HG02798 (cell line): ENCODE results near the gene WSB1.
A peak's percentile ranks its signal among the peaks of the same experiment; 100 is the strongest.
"Not testable (repeated sequence)": the region's sequence is repeated elsewhere in the genome, so short reads cannot be mapped to it uniquely, and the experiment has no call there.

ENCODE experiments used
- ATAC-seq: cut with Tn5 transposase; IDR thresholded peaks from one replicate; pipeline ENCODE4 v1.9.1; 2021; ENCODE audit warnings: mild to moderate bottlenecking; ENCODE audit not compliant: unreplicated experiment, poor library complexity

The WSB1 gene

DNA sequence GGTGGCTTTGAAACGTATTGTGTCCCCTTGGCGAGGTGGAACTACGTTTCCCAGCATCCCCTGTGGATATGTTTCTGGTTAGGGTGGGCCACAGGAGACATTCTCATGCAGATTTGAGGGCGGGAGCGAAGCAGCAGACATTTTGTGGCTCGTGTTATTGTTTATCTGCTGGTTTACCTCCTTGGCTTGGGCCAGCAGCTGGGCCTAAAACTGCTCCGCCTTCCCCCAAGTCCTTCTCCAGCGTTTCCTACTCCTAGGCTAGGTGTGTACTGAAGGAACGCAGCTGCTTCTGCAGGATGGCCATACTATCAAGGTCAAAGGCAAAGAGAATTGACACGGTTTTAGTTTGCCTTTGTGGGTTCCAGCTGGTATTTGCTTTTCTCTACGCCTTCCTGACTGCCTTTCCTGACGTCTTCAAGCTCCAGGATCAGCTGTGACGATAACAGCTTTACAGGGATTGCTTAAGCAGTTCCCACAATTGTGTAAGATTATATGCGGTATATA is 17.2 kb upstream of the WSB1 start:
- no peak for ATAC-seq

DNA sequence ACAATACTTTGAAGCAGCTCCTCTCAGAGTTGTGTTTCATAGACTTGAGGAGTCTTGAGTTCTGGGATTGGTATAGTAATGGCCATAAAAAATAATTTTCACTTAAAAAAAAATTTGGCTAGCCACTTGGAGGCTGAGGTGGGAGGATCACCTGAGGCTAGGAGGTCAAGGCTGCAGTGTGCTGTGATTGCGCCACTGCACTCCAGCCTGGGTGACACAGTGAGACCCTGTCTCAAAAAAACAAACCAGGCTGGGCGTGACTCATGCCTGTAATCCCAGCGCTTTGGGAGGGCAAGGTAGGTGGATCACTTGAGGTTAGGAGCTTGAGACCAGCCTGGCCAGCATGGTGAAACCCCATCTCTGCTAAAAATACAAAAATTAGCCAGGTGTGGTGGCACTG is 14.8 kb upstream of the WSB1 start:
- ATAC-seq: not testable (repeated sequence)

DNA sequence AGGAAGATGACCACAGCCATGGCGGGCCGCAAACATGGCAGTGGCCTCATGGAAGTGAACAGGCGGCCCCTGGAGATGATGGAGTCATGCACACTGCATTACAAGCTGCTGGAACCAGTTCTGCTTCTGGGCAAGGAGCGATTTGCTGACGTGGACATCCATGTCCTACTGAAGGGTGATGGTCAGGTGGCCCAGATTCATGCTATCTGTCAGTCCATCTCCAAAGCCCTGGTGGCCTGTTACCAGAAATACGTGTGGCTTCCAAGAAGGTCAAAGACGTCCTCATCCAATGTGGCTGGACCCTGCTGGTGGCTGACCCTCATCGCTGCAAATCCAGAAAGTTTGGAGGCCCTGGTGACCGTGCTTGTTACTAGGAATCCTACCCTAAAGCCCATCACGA is 13.4 kb upstream of the WSB1 start:
- no peak for ATAC-seq

DNA sequence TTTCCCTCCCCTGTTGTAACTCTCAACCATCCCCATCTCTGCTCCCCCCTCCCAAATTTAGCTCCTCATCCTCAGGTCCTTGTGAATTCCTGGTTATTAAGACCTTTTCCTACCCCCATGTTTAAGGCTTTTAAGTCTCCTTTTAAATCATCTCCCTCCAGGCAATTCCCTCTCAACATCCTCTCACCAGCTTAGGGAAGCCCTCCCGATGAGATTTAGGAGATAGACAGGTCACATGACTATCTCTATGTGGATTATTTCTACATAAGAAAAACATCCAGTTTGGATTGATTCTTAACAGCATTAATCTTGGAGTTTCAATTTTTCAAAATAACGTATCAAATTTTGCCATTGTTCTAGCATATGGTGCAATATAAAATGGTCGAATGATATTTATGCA is 12.5 kb upstream of the WSB1 start:
- no peak for ATAC-seq

DNA sequence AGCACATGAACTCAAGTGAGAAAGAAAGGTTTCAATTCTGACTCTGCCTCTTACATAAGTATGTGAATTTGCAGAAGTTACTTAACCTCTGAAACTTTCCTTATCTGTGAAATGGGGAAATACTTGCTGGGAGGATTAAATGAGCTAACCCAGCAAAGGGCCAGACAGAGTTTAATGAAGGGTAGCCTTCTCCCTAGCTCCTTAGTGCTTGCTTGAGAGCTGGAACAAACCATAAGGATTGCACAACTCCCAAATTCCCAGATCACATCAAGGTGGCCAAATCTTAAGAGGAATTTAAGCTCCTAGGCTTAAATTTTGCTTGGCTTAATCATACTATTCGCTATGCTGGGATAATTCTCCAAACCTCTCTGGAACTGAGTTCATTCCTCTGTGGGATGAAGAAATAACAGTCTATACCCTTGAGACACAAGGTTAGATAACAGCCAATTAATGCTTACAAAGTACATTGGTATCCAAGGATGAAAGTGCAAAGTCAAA is 11.8 kb upstream of the WSB1 start:
- peak; percentile 63 for ATAC-seq

DNA sequence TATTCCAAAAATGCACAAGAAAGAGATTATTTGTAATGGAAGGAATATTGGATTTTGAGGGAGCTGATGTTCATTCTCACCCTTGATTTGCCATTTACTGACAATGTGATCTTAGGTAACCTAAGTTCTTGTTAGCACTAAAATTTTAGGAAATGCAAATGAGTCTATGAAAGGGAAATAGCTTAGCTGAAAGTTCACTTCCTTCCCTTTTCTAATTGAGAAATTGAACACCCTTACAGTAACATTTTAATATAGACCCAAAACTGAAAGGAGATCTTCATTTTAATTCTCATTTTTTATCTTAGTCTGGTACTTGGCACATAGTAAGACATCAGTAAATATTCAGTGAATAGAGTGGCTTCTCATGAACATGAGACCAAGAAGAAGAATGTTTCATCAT is 10.9 kb upstream of the WSB1 start:
- no peak for ATAC-seq

DNA sequence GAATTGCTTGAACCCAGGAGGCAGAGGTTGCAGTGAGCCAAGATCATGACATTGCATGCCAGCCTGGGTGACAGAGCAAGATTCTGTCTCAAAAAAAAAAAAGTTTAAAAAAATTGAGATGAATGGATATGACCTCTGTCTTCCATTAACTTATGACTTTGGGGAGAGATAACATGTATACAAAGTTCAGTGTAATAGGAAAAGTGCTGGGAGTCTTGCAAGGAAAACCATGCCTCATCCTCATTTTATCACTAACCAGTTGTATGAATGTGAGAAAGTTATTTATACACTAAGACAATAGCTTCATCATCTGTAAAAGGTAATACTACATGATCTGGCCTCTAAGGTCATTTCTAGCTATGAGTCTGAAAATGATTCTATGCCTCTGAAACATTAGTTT is 10.2 kb upstream of the WSB1 start:
- ATAC-seq: no peak

DNA sequence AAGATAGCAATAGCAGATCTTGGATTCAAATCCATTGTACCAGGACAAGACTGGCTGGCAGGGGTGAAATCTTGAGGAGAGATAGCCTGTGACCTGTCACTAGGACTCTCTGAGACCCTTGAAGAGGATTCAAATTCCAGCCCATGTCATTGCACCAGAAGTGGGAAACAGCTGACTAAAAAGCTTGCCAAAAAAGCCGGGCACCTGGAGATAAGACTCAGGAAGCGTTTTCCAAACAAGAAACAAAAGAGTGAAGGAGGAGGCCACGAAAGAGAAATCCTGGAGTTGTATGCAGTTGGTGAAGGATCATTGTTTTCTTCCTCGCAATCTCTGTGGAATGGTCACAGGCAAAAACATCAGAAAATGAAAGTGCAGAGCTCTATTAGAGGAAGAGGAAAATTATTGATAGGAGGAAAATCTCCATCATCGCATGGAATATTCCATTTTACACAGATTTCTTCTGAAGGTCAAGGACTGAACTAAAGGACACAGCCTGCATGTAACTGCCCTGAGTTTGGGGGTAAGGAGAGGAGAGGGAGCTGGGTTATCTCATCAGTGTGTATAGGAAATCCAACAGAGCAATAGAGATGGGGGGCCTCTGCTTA is 9.0 kb upstream of the WSB1 start:
- ATAC-seq: no peak

DNA sequence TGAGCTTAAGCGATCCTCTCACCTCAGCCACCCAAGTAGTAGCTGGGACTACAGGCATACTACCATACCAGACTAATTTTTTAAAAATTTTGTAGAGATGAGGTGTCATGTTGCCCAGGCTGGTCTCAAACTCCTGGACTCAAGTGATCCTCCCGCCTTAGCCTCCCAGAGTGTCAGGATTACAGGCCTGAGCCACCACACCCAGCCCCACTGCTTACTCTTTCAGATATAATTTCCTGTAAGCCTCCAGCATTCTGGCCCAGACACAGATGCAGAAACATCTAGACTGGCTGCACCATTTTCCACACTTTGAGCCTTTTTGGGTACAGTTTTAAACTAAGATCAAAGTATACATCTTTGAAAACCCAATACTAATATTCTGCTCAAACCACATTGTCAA is 8.4 kb upstream of the WSB1 start:
- ATAC-seq: no peak

DNA sequence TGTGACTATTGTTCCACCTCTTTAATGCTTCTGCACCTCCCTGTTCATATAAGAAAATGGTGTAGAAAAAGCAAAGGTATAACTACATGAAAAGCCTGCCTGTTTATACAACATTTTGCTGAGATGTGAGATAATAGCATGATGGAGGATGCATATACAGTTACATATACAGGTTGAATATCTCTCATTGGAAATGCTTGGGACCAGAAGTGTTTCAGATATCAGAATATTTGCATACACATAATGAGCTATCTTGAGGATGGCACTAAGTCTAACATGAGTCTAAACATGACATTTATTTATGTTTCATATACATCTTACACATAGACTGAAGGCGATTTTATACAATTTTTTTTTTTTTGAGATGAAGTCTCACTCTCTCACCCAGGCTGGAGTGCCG is 5.7 kb upstream of the WSB1 start:
- ATAC-seq: no peak

DNA sequence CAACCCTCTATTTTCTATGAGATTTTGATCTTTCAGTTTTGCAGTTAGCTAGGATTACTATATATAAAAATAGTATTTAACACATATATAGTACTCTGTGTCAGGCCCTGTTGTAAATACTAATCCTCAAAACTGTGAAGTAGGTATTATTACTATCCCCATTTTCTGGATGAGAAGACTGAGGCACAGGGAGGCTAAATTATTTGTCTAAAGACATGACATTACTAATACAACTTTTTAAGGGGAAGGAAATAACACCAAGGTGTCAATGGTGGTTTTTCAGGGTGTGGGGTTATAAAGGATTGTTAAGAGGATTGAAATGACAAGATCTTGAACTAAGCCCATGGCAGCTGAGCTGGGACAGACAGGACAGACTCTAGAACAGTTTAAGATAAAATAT is 4.1 kb upstream of the WSB1 start:
- no peak for ATAC-seq

DNA sequence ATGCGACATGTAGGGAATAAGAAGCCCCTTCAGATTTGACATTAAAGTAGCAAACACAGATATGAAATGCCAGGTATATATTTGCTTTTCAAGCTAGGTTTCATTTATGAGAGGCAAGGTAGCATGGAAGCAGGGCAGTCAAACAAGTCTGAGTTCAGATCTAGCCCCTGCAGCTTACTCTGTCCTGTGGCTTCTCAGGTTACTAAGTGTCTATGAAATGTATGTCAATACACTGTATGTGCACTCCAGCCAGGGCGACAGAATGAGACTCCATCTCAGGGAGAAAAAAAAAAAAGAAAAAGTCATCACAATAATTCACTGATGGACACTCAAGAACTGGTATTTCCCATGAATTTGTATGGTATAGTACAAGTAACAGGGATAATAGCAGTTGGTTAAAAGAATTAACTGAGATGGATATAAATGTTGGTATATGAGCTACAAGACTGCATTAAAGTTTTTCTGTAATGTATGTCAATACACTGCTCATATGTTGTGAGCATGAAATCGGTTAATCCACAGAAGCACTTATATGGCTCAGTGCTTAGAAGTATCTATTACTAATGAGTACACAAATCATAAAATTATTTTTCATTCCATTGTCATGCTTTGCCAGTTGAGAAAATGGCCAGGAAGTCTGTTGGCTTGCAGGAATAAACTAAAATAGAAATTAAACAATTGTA is 2.9 kb upstream of the WSB1 start:
- ATAC-seq: no peak

DNA sequence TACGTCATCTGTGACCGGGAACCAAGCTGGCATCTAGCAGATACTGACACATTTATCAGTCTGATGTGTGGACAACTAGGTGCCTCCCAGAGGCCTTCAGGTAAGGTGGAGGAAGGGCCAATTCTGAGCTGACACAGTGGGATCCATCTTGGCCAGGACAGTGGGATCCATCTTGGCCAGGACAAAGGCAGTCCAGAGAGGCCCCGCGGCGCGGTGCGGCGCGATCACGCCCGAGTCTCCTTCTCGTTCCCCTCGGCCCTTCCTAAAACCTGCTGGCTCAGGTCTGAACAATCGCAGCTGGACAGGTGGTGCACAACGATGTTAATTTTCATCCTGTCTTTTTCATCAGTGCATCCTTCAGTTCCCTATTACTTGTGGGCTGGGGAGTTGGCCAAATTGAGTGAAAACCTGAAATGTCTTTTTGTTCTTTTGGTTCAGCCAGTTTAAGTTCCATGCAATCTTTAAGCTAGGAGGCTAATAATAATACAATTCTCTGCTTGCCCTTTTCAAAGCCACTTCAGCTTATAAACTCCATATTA is 486 bp upstream of the WSB1 start:
- ATAC-seq: no peak

DNA sequence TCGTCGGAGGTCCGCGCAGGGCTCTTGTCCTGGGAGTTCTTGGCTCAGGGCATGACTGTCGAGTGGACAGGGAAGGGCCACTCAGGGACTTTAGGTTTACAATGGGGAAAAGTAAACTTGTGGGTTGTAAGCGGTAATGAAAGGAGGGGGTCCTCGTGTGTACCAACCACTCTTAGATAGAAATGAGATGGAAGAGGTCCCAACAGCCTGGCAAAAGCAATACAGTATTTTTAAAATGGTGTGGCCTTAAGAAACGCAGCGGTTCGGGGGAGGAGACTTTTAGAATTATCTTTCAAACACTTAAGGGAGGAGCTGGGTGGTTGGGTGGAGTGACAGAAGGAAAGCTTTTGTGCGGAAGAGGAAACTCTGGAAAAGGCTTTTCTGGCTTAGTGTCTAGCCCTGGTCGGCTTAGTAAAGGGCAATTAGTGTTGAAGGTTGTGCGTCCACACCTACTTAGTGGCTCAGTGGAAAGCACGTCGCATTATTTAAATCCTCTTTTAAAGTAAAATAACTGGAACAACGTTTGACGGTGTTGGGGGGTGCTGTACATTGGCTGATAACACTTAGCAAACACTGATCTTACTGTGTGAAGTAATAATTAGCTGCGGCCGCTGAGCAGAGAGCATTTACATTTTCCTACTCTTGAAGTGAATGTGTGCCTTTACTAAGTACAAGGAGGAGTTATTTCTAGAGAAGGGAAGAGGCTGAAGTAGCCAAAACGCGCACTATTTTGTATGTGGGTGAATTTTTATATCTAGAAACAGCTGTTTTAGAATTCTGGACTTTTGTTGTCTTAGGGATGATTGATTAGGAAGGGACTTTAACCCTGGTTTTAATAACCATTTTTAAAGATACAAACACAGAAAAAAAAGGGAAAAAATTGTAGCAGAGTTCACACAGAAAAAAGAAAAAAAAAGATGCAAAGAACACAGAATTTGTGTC is 1.0 kb downstream of the WSB1 start:
- peak; percentile 45 for ATAC-seq

DNA sequence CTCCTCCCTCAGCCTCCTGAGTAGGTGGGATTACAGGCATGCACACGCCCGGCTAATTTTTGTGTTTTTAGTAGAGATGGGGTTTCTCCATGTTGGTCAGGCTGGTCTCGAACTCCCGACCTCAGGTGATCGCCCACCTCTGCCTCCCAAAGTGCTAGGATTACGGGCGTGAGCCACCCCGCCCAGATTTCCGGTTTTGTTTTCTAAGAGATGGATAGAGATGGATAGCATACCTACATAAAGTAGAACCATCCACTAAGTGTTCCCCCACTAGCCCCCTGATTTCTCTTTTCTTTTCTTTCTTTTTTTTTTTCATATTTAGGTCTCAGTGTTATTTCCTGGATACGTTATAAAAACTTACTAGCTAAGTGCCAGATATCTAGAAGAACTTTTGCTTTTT is 2.0 kb downstream of the WSB1 start:
- no peak for ATAC-seq

DNA sequence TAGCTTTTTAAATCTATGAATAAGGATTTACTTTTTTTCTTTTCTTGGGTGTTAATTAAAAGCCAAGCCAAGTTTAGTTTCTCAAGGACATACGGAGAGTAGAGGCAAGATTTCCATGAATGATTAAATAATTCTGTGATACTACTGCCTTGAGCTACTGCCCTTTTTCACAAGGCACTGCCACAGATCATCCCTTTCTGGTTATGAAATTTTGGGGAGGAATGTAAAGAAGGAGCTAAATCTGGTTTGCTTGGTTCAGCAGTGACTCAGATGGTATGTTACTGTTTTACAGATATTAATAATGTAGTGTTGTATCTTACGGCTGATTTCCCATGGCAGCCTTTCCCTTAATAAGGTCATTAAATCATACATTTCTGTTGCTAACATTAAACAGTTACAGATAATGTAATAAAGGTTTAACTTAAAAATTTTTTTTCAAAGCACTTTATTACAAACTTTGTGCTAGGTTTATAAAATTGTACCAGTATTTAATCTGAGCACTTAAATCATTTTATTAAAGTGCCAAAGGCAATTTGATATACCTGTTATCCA is 2.6 kb downstream of the WSB1 start:
- ATAC-seq: no peak

DNA sequence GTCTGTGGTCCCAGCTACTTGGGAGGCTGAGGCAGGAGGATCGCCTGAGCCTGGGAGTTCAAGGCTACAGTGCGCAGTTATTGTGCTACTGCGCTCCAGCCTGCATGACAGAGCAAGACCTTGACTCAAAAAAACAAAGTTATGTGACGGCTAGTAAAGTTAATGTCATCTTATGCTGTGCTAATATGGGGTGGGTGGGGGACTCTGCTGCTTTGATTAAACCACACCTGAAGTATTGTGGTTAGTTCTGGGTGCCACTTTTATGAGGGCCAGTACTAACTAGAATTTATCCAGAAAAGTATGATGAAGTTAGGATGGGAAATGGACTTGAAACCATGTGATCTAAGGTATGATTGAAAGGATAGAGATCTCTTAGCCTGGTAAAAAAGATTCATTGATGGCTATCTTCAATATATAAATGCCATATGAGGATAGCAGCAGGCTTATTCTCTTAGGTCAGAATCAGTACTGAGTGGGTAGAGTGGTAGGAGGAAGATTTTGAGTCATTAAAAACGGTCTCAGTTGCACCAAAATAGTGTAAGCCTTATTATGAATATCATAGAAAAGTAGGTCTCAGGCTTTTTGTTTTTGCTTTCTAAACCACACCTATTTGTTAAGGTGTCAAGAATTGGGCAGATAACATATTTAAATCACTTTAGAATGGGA is 5.6 kb downstream of the WSB1 start:
- ATAC-seq: no peak

DNA sequence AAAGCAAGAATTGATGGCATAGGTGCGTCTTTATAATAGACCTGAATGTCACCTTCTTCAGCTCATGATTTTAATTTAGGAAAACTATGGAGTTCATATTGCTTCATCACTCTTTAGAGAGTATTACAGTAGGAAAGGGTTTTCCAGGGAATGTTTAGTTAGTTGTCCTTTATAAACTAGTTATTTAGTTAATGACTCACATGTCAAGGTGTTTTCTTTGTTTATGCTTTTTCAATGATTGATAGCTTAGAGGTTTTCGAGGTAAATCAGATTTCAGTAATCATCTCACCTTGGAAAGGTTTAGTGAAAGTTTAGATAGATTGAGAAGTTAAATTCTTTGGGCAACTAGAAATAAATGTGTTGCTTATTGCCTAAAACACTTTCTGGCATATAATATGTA is 9.8 kb downstream of the WSB1 start:
- no peak for ATAC-seq

DNA sequence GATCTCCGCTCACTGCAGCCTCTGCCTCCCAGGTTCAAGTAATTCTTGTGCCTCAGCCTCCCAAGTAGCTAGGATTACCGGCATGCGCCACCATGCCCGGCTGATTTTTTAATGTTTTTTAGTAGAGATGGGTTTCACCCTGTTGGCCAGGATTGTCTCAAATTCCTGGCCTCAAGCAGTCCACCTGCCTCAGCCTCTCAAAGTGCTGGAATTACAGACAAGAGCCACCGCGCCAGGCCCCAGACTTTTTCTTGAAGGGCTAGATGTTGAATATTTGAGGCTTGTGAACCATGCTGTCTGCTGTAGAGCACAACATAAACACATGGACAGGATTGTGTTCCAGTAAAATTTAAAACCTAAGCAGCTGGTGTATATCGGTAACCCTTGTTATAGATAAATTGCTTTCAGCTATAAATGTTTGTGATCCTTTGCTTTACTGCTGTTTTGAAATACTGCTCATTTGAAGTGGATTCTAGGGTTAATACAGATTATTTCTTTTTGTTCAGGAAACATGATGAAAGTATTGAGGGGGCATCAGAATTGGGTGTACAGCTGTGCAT is 12.4 kb downstream of the WSB1 start:
- ATAC-seq: no peak
